ENCODE measurements around the gene TNFRSF1A.
A peak's percentile ranks its signal among the peaks of the same experiment; 100 is the strongest.
"Not testable (repeated sequence)": the region's sequence is repeated elsewhere in the genome, so short reads cannot be mapped to it uniquely, and the experiment has no call there.

Gene TNFRSF1A

GRCh38 chr12:6345319-6346091 lies 3.6 kb upstream of the TNFRSF1A start:
- 92 to 94% methylated on average over 10 of the region's 10 CpGs for WGBS, 2 experiments
- Histone ChIP-seq H3K4me1 (ENCODE audit: control insufficient read depth, insufficient read depth, low read length) (peaks cover 22% of the 10 kb centered on the region), H3K9me3 (ENCODE audit: control insufficient read depth, low read length) (no peaks in the 10 kb centered on the region), H3K4me3 (ENCODE audit: insufficient read depth, low read depth, low read length) (no peak overlapping the region), H3K27ac (ENCODE audit: insufficient read depth, low read depth, low read length, poor library complexity, severe bottlenecking) (no peak overlapping the region), H3K27me3 (ENCODE audit: control insufficient read depth, insufficient read depth, low read length, poor library complexity, severe bottlenecking) (no peaks in the 10 kb centered on the region), H3K36me3 (ENCODE audit: control insufficient read depth, insufficient read depth, low read length) (no peaks in the 10 kb centered on the region)

- H3K27me3 ChIP-seq (ENCODE audit: control insufficient read depth, insufficient read depth, low read length, poor library complexity, severe bottlenecking); H3K9me3 ChIP-seq (ENCODE audit: control insufficient read depth, low read length); H3K4me3 ChIP-seq (ENCODE audit: insufficient read depth, low read depth, low read length); H3K27ac ChIP-seq (ENCODE audit: insufficient read depth, low read depth, low read length, poor library complexity, severe bottlenecking); H3K36me3 ChIP-seq (ENCODE audit: control insufficient read depth, insufficient read depth, low read length): not testable (repeated sequence)
- H3K4me1 ChIP-seq (ENCODE audit: control insufficient read depth, insufficient read depth, low read length): peaks cover 35% of the 10 kb centered on the region
- WGBS, 2 experiments: 96% methylated on average over 11 of the region's 11 CpGs
These were observed 2.3 kb upstream of the TNFRSF1A start for GRCh38 chr12:6344101-6344660.

GRCh38 chr12:6343518-6343917 lies 1.6 kb upstream of the TNFRSF1A start:
- no peak overlapping the region for H3K4me3 ChIP-seq (ENCODE audit: insufficient read depth, low read depth, low read length)
- H3K36me3 ChIP-seq (ENCODE audit: control insufficient read depth, insufficient read depth, low read length): no peaks in the 10 kb centered on the region
- H3K4me1 ChIP-seq (ENCODE audit: control insufficient read depth, insufficient read depth, low read length): peaks cover 37% of the 10 kb centered on the region
- H3K9me3 ChIP-seq (ENCODE audit: control insufficient read depth, low read length): no peaks in the 10 kb centered on the region
- no peaks in the 10 kb centered on the region for H3K27me3 ChIP-seq (ENCODE audit: control insufficient read depth, insufficient read depth, low read length, poor library complexity, severe bottlenecking)
- WGBS, 2 experiments: 22 to 29% methylated on average over 5 of the region's 5 CpGs
- no peak overlapping the region for H3K27ac ChIP-seq (ENCODE audit: insufficient read depth, low read depth, low read length, poor library complexity, severe bottlenecking)

- H3K9me3 ChIP-seq (ENCODE audit: control insufficient read depth, low read length): no peaks in the 10 kb centered on the region
- whole genome bisulfite sequencing, 2 experiments: 51 to 53% methylated on average over 7 of the region's 7 CpGs
- peaks cover 48% of the 10 kb centered on the region for H3K4me1 ChIP-seq (ENCODE audit: control insufficient read depth, insufficient read depth, low read length)
- H3K36me3 ChIP-seq (ENCODE audit: control insufficient read depth, insufficient read depth, low read length): no peaks in the 10 kb centered on the region
- H3K4me3 ChIP-seq (ENCODE audit: insufficient read depth, low read depth, low read length): peak overlapping the region; percentile 71
- peak overlapping the region; percentile 9 for H3K27ac ChIP-seq (ENCODE audit: insufficient read depth, low read depth, low read length, poor library complexity, severe bottlenecking)
- no peaks in the 10 kb centered on the region for H3K27me3 ChIP-seq (ENCODE audit: control insufficient read depth, insufficient read depth, low read length, poor library complexity, severe bottlenecking)
These were observed 439 bp upstream of the TNFRSF1A start for GRCh38 chr12:6342140-6342889.

- Histone ChIP-seq H3K9me3 (ENCODE audit: control insufficient read depth, low read length) (no peaks in the 10 kb centered on the region), H3K4me3 (ENCODE audit: insufficient read depth, low read depth, low read length) (peak overlapping the region; percentile 71), H3K27me3 (ENCODE audit: control insufficient read depth, insufficient read depth, low read length, poor library complexity, severe bottlenecking) (no peaks in the 10 kb centered on the region), H3K4me1 (ENCODE audit: control insufficient read depth, insufficient read depth, low read length) (peaks cover 57% of the 10 kb centered on the region), H3K27ac (ENCODE audit: insufficient read depth, low read depth, low read length, poor library complexity, severe bottlenecking) (no peak overlapping the region), H3K36me3 (ENCODE audit: control insufficient read depth, insufficient read depth, low read length) (no peaks in the 10 kb centered on the region)
- 5 to 6% methylated on average over 14 to 15 of the region's 15 CpGs for WGBS, 2 experiments
These were observed 995 bp downstream of the TNFRSF1A start for GRCh38 chr12:6340745-6341416.

GRCh38 chr12:6340032-6340638 lies 1.7 kb downstream of the TNFRSF1A start:
- Histone ChIP-seq H3K9me3 (ENCODE audit: control insufficient read depth, low read length) (no peaks in the 10 kb centered on the region), H3K36me3 (ENCODE audit: control insufficient read depth, insufficient read depth, low read length) (no peaks in the 10 kb centered on the region), H3K27ac (ENCODE audit: insufficient read depth, low read depth, low read length, poor library complexity, severe bottlenecking) (no peak overlapping the region), H3K4me1 (ENCODE audit: control insufficient read depth, insufficient read depth, low read length) (peaks cover 64% of the 10 kb centered on the region), H3K4me3 (ENCODE audit: insufficient read depth, low read depth, low read length) (peak overlapping the region; percentile 71), H3K27me3 (ENCODE audit: control insufficient read depth, insufficient read depth, low read length, poor library complexity, severe bottlenecking) (no peaks in the 10 kb centered on the region)
- 22 to 23% methylated on average over 9 of the region's 9 CpGs for WGBS, 2 experiments

GRCh38 chr12:6338955-6339354 lies 2.9 kb downstream of the TNFRSF1A start:
- Histone ChIP-seq H3K27me3 (ENCODE audit: control insufficient read depth, insufficient read depth, low read length, poor library complexity, severe bottlenecking) (no peaks in the 10 kb centered on the region), H3K9me3 (ENCODE audit: control insufficient read depth, low read length) (no peaks in the 10 kb centered on the region), H3K4me1 (ENCODE audit: control insufficient read depth, insufficient read depth, low read length) (peaks cover 74% of the 10 kb centered on the region), H3K4me3 (ENCODE audit: insufficient read depth, low read depth, low read length) (no peak overlapping the region), H3K36me3 (ENCODE audit: control insufficient read depth, insufficient read depth, low read length) (peaks cover under 1% of the 10 kb centered on the region), H3K27ac (ENCODE audit: insufficient read depth, low read depth, low read length, poor library complexity, severe bottlenecking) (no peak overlapping the region)
- 81 to 83% methylated on average over 3 of the region's 3 CpGs for WGBS, 2 experiments

GRCh38 chr12:6338536-6338935 lies 3.3 kb downstream of the TNFRSF1A start:
- not testable (repeated sequence) for H3K27ac ChIP-seq (ENCODE audit: insufficient read depth, low read depth, low read length, poor library complexity, severe bottlenecking); H3K27me3 ChIP-seq (ENCODE audit: control insufficient read depth, insufficient read depth, low read length, poor library complexity, severe bottlenecking); H3K4me3 ChIP-seq (ENCODE audit: insufficient read depth, low read depth, low read length); H3K9me3 ChIP-seq (ENCODE audit: control insufficient read depth, low read length); H3K36me3 ChIP-seq (ENCODE audit: control insufficient read depth, insufficient read depth, low read length)
- 82 to 87% methylated on average over 8 of the region's 8 CpGs for WGBS, 2 experiments
- H3K4me1 ChIP-seq (ENCODE audit: control insufficient read depth, insufficient read depth, low read length): peaks cover 70% of the 10 kb centered on the region

GRCh38 chr12:6337958-6338433 lies 3.9 kb downstream of the TNFRSF1A start:
- WGBS, 2 experiments: 69 to 74% methylated on average over 12 of the region's 12 CpGs

More at GRCh38 chr12:6337958-6338433, 3.9 kb downstream of the TNFRSF1A start:
- H3K9me3 ChIP-seq (ENCODE audit: control insufficient read depth, low read length): no peaks in the 10 kb centered on the region
- H3K4me3 ChIP-seq (ENCODE audit: insufficient read depth, low read depth, low read length): no peak overlapping the region
- H3K27me3 ChIP-seq (ENCODE audit: control insufficient read depth, insufficient read depth, low read length, poor library complexity, severe bottlenecking): no peaks in the 10 kb centered on the region
- peaks cover 65% of the 10 kb centered on the region for H3K4me1 ChIP-seq (ENCODE audit: control insufficient read depth, insufficient read depth, low read length)
- no peak overlapping the region for H3K27ac ChIP-seq (ENCODE audit: insufficient read depth, low read depth, low read length, poor library complexity, severe bottlenecking)
- peaks cover 10% of the 10 kb centered on the region for H3K36me3 ChIP-seq (ENCODE audit: control insufficient read depth, insufficient read depth, low read length)

Data from ectodermal cell (in vitro differentiated cells).